DOHH2 (cell line): ENCODE results near the gene KCP.
"Not testable (repeated sequence)": the region's sequence is repeated elsewhere in the genome, so short reads cannot be mapped to it uniquely, and the experiment has no call there.

ENCODE experiments used
- H3F3A ChIP-seq: fragments of 200-600 bp; sonication (generic), shearing (Covaris generic); 2 replicates; pipeline ENCODE4 v1.6.0; 2016; ENCODE audit warnings: antibody characterized with exemption, mild to moderate bottlenecking; ENCODE audit not compliant: control insufficient read depth, insufficient read depth
- H3K27ac ChIP-seq: fragments of 200-600 bp; sonication (generic); 2 replicates; pipeline ENCODE4 v1.5.1; 2014; ENCODE audit warnings: low read depth, mild to moderate bottlenecking, low read length, moderate library complexity
- H3K27me3 ChIP-seq: fragments of 200-600 bp; sonication (generic); 2 replicates; pipeline ENCODE4 v1.6.1; 2014; ENCODE audit warnings: mild to moderate bottlenecking, low read length, mixed read lengths; ENCODE audit not compliant: control insufficient read depth
- H3K36me3 ChIP-seq: fragments of 200-600 bp; sonication (generic); 2 replicates; pipeline ENCODE4 v1.6.1; 2014; ENCODE audit warnings: mild to moderate bottlenecking, low read length, moderate library complexity, mixed read lengths; ENCODE audit not compliant: control insufficient read depth
- H3K4me1 ChIP-seq: fragments of 200-600 bp; sonication (generic); 2 replicates; pipeline ENCODE4 v1.6.1; 2014; ENCODE audit warnings: mild to moderate bottlenecking, low read length, mixed read lengths; ENCODE audit not compliant: control insufficient read depth
- H3K4me2 ChIP-seq: fragments of 200-600 bp; sonication (generic); 2 replicates; pipeline ENCODE4 v1.6.0; 2014; ENCODE audit warnings: mild to moderate bottlenecking, low read length, moderate library complexity
- H3K4me3 ChIP-seq: fragments of 200-600 bp; sonication (generic); 2 replicates; pipeline ENCODE4 v1.5.1; 2014; ENCODE audit warnings: mild to moderate bottlenecking, low read length, mixed read lengths
- H3K79me2 ChIP-seq: fragments of 200-600 bp; sonication (generic); 2 replicates; pipeline ENCODE4 v1.6.1; 2014; ENCODE audit warnings: mild to moderate bottlenecking, low read length, mixed read lengths; ENCODE audit not compliant: control insufficient read depth
- H3K9me2 ChIP-seq: fragments of 200-600 bp; sonication (generic); replicated peaks from 2 replicates; pipeline ENCODE4 v1.6.1; 2014; ENCODE audit warnings: mild to moderate bottlenecking, low read length, mixed read lengths; ENCODE audit not compliant: control insufficient read depth
- H3K9me3 ChIP-seq: fragments of 200-600 bp; sonication (generic); 2 replicates; pipeline ENCODE4 v1.6.1; 2014; ENCODE audit warnings: antibody characterized with exemption, low read length, mixed read lengths; ENCODE audit not compliant: control insufficient read depth, insufficient read depth
- H4K20me1 ChIP-seq: fragments of 200-600 bp; sonication (generic); 2 replicates; pipeline ENCODE4 v1.6.0; 2014; ENCODE audit warnings: low read depth, mild to moderate bottlenecking, antibody characterized with exemption, low read length, moderate library complexity; ENCODE audit not compliant: control insufficient read depth, insufficient read depth
- EZH2phosphoT487 ChIP-seq: fragments of 200-600 bp; sonication (generic); IDR thresholded peaks from 2 replicates; pipeline ENCODE4 v1.6.1; 2017; ENCODE audit warnings: borderline replicate concordance, mild to moderate bottlenecking, antibody characterized with exemption, low read length, moderate library complexity, mixed read lengths
- TF ChIP-seq, protein P1 (sequence below): fragments of 200-600 bp; sonication (generic); IDR thresholded peaks from one replicate; pipeline ENCODE4 v1.5.1; 2014; ENCODE audit warnings: antibody characterized with exemption, mild to moderate bottlenecking, low read depth, low read length; ENCODE audit not compliant: poor library complexity, severe bottlenecking

The KCP gene

DNA sequence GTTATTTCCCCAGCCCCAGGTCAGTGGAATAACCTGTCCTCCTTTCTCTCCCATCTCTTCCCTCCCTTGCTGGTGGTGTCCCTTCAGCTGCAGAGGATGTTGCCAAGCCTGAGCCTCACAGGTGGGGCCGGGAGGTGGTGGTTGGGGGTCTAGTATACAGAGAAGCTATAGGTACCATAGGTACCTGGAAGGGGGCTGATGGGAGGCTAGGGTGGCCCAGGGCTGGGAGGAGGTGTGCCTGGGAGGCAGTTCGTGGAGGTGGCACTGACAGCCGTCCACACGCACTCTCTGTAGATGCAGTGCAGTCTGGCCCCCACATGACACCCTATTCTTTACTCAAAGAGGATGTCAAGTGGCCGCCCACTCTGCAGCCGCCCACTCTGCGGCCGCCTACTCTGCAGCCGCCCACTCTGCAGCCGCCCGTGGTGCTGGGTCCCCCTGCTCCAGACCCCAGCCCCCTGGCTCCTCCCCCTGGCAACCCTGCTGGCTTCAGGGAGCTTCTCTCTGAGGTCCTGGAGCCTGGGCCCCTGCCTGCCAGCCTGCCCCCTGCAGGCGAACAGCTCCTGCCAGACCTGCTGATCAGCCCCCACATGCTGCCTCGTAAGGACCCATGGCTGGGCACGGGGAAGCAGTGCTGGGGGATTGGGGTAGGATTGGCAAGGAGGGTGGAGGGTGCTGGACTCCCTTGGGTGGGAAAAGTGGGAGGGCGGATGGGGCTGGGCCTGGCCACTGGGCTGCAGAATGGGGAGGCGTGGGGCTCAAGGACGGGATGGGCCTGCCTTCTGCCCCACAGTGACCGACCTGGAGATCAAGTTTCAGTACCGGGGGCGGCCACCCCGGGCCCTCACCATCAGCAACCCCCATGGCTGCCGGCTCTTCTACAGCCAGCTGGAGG is 36.7 kb upstream of the KCP start:
- H3K4me1 ChIP-seq, result peaks cover 3% of the 10 kb centered on the region; the same call in 1 of the 2 replicates
- H3K9me3 ChIP-seq, result no peaks in the 10 kb centered on the region
- no peak overlapping the region for H3K4me2 ChIP-seq
- no peaks in the 10 kb centered on the region; the same call in 1 of the 2 replicates for H4K20me1 ChIP-seq
- H3F3A ChIP-seq, result peaks cover 8% of the 10 kb centered on the region
- H3K79me2 ChIP-seq, result no peaks in the 10 kb centered on the region
- no peak overlapping the region for H3K27ac ChIP-seq
- H3K9me2 ChIP-seq, result no peaks in the 10 kb centered on the region
- peaks cover 16% of the 10 kb centered on the region for H3K36me3 ChIP-seq
- H3K27me3 ChIP-seq, result no peaks in the 10 kb centered on the region
- H3K4me3 ChIP-seq, result no peak overlapping the region
- TF ChIP-seq EZH2phosphoT487, result no peak
- TF ChIP-seq, protein P1, sequence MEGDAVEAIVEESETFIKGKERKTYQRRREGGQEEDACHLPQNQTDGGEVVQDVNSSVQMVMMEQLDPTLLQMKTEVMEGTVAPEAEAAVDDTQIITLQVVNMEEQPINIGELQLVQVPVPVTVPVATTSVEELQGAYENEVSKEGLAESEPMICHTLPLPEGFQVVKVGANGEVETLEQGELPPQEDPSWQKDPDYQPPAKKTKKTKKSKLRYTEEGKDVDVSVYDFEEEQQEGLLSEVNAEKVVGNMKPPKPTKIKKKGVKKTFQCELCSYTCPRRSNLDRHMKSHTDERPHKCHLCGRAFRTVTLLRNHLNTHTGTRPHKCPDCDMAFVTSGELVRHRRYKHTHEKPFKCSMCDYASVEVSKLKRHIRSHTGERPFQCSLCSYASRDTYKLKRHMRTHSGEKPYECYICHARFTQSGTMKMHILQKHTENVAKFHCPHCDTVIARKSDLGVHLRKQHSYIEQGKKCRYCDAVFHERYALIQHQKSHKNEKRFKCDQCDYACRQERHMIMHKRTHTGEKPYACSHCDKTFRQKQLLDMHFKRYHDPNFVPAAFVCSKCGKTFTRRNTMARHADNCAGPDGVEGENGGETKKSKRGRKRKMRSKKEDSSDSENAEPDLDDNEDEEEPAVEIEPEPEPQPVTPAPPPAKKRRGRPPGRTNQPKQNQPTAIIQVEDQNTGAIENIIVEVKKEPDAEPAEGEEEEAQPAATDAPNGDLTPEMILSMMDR, result peak; percentile 80

DNA sequence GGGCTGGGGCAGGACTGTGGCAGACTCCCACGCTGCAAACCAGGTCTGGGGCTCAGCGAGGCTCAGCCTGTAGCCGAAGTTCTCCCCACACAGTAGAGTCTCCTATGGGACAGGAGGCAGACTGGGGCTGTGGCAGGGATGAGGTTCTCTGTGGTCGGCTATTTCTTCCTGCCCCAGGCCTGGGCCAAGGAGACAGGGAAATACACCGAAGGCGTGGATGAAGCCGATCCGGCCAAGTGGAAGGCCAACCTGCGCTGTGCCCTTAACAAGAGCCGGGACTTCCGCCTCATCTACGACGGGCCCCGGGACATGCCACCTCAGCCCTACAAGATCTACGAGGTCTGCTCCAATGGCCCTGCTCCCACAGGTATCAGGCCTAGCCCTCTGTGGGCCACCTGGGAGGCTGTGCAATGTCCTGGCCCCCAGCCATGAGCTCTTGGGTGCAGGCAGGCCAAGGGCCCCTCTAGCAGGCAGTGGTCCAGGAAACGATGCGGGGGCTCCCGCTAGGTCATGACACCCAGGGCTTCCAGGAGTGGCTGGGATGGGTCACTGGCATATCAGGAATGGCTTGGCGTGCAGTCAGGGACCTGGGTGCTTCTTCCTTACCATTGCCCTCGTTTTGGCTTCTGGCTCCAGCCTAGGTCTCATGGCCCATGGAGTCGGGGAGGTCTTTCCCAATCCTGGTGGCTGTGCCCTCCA is 35.3 kb upstream of the KCP start:
- Histone ChIP-seq H3K36me3 (peaks cover 7% of the 10 kb centered on the region; the same call in 1 of the 2 replicates), H3K27me3 (no peaks in the 10 kb centered on the region), H3K9me2 (no peaks in the 10 kb centered on the region), H3K9me3 (no peaks in the 10 kb centered on the region), H3K4me1 (peaks cover 12% of the 10 kb centered on the region), H3K4me2 (no peak overlapping the region), H3K27ac (no peak overlapping the region), H3K4me3 (no peak overlapping the region), H3K79me2 (no peaks in the 10 kb centered on the region), H4K20me1 (no peaks in the 10 kb centered on the region; the same call in 1 of the 2 replicates), H3F3A (peaks cover 8% of the 10 kb centered on the region)
- no peak for TF ChIP-seq EZH2phosphoT487
- TF ChIP-seq, protein P1, result no peak

DNA sequence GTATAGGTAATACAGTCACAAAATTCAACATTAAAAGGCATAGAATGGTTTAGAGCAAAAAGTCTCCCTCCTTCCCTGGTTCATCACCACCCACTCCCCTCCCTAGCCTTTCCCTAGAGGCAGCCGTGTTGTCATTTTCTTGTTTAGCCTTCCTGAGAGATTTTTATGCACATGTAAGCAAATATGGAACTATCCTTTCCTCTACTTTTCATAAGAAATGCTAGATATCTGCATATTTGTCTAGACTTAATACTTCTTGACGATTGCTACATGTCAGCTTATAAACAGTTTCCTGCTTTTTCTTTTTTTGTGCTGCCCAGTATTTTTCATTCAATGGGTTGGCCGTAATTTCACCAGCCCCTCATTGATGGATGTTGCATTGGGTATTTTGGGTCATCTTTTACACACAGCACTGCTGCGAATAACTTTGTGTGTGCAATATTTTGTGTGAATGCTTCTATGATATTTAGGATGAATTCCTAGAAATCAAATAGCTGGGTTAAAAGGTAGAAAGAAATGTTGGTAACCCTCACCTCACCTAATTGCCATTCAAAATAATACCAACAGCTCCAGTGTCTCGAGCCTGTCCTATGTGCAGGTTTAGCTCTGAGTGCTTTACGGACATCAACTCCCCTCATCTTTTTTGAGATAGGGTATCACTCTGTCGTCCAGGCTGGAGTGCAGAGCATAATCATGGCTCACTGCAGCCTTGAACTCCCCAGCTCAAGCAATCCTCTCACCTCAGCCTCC is 34.2 kb upstream of the KCP start:
- Histone ChIP-seq H3K4me2 (no peak overlapping the region), H4K20me1 (no peaks in the 10 kb centered on the region; the same call in 1 of the 2 replicates), H3K79me2 (no peaks in the 10 kb centered on the region), H3K4me3 (no peak overlapping the region), H3K27ac (no peak overlapping the region), H3K9me3 (no peaks in the 10 kb centered on the region), H3F3A (peaks cover 11% of the 10 kb centered on the region), H3K27me3 (no peaks in the 10 kb centered on the region), H3K4me1 (peaks cover 23% of the 10 kb centered on the region), H3K36me3 (peaks cover 7% of the 10 kb centered on the region; the same call in 1 of the 2 replicates), H3K9me2 (no peaks in the 10 kb centered on the region)
- no peak for TF ChIP-seq EZH2phosphoT487
- TF ChIP-seq, protein P1, result no peak

DNA sequence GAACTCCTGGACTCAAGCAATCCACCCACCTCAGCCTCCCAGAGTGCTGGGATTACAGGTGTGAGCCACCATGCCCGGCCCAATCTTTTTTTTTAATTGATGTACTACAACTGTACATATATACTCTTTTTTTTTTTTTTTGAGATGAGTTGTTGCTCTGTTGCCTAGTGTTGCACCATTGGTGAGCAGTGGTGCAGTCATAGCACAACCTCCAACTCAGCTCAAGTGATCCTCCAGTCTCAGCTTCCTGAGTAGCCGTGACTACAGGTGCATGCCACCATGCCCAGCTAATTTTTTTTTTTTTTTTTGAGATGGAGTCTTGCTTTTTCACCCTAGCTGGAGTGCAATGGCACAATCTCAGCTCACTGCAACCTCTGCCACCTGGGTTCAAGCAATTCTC is 32.7 kb upstream of the KCP start:
- H3K9me2 ChIP-seq, H3K27me3 ChIP-seq, H3K36me3 ChIP-seq, H4K20me1 ChIP-seq, H3K9me3 ChIP-seq, H3K4me2 ChIP-seq, H3K27ac ChIP-seq, H3K79me2 ChIP-seq, H3K4me3 ChIP-seq: not testable (repeated sequence)
- peaks cover 11% of the 10 kb centered on the region for H3F3A ChIP-seq
- peaks cover 37% of the 10 kb centered on the region for H3K4me1 ChIP-seq
